Lower leg skin (tissue), 3 donors: ENCODE data around the gene SMPDL3A.

Experiments
- POLR2A ChIP-seq, 2 donors: fragments of 450-650 bp; IDR thresholded peaks; one replicate each; pipeline ENCODE4 v1.6.1; 2016 to 2017; ENCODE audit warnings: antibody characterized with exemption in 2 of 2, mild to moderate bottlenecking in 1 of 2, moderate library complexity in 1 of 2
- TF ChIP-seq, protein P1 (sequence below), 3 donors: fragments of 450-650 bp; IDR thresholded peaks; one replicate each; pipeline ENCODE4 v1.5.1; 2016; ENCODE audit warnings: antibody characterized with exemption in 3 of 3, mild to moderate bottlenecking in 3 of 3, moderate library complexity in 2 of 3

DNA sequence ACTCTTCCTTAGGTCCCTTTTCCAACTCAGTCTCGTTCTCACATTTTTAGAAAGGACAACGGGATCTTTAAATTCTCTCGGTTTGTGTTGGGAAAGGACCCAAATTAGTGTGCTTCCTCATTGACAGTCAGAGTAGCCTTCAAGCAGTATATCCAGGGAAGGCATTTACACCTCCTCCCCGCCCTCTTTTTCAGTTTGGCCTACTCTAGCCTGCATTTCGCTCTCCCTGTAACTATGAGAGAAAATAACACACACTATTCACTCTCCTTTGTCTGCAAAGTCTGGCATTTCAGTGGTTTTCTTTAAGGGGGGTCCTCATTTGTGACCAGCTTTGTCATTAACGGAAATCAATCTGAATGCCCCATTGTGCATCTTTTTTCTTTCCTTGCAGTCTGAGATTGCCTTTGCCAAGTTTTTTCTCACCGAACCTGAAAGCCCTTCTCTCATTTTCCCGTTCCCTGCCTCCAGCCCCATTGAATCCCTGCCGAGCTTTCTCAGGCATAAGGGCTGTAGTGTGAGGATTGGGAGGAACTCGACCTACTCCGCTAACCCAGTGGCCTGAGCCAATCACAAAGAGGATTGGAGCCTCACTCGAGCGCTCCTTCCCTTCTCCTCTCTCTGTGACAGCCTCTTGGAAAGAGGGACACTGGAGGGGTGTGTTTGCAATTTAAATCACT, 9.9 kb upstream of the SMPDL3A start:
- TF ChIP-seq, protein P1, sequence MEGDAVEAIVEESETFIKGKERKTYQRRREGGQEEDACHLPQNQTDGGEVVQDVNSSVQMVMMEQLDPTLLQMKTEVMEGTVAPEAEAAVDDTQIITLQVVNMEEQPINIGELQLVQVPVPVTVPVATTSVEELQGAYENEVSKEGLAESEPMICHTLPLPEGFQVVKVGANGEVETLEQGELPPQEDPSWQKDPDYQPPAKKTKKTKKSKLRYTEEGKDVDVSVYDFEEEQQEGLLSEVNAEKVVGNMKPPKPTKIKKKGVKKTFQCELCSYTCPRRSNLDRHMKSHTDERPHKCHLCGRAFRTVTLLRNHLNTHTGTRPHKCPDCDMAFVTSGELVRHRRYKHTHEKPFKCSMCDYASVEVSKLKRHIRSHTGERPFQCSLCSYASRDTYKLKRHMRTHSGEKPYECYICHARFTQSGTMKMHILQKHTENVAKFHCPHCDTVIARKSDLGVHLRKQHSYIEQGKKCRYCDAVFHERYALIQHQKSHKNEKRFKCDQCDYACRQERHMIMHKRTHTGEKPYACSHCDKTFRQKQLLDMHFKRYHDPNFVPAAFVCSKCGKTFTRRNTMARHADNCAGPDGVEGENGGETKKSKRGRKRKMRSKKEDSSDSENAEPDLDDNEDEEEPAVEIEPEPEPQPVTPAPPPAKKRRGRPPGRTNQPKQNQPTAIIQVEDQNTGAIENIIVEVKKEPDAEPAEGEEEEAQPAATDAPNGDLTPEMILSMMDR (IDR thresholded peaks at IDR 0.05), result no peak
- TF ChIP-seq POLR2A (IDR thresholded peaks at IDR 0.05), result no peak
